AG04450 (cell line): ENCODE data around the gene TBL1Y. TPM values are rescaled to one million over a fixed set of nuclear protein-coding genes. Genes with fewer than 3 reads are reported as not detected.
A peak's percentile ranks its signal among the peaks of the same experiment; 100 is the strongest.
"Not testable (repeated sequence)": the region's sequence is repeated elsewhere in the genome, so short reads cannot be mapped to it uniquely, and the experiment has no call there.

Experiments
- CTCF ChIA-PET: fragments of 300-600, 350-600 bp; formaldehyde crosslinking; extraction: SDS; loops from one replicate; lab custom pipeline; 2022; ENCODE audit warnings: antibody characterized with exemption, inconsistent platforms; lab: Charles Lee
- POLR2A ChIA-PET: fragments of 350-600 bp; formaldehyde crosslinking; extraction: SDS; loops from one replicate; lab custom pipeline; 2021; ENCODE audit warnings: antibody characterized with exemption, inconsistent platforms; lab: Yijun Ruan, JAX
- DNase-seq: peaks from one replicate; pipeline ENCODE4 v3.0.0-alpha.2; 2011; ENCODE audit warnings: low read depth, low spot score
- H3K27ac ChIP-seq: one replicate; pipeline ENCODE4 v1.5.1; 2012; ENCODE audit warnings: low read depth, low read length, control low read depth
- H3K27me3 ChIP-seq: one replicate; pipeline ENCODE4 v1.6.0; 2012; ENCODE audit warnings: low read length; ENCODE audit not compliant: control insufficient read depth, insufficient read depth
- H3K4me3 ChIP-seq: 2 replicates; pipeline ENCODE4 v1.5.1; 2011; ENCODE audit warnings: mild to moderate bottlenecking, low read depth, low read length, control low read depth
- H3K9me3 ChIP-seq: 2 replicates; pipeline ENCODE4 v1.5.1; 2012; ENCODE audit warnings: low read length; ENCODE audit not compliant: control insufficient read depth, insufficient read depth
- CTCF ChIP-seq: IDR thresholded peaks from 2 replicates; pipeline ENCODE4 v1.5.1; 2011; ENCODE audit warnings: low read depth, low read length, control low read depth, inconsistent platforms
- polyA plus RNA-seq: library from polyadenylated mRNA; depleted of rRNA; stranded (reverse); fragments of >200 nt; gene quantifications from 2 replicates; pipeline ENCODE4 v1.2.3, GENCODE V29; 2011

TBL1Y gene
- polyA plus RNA-seq, 1 experiment = not detected

DNA sequence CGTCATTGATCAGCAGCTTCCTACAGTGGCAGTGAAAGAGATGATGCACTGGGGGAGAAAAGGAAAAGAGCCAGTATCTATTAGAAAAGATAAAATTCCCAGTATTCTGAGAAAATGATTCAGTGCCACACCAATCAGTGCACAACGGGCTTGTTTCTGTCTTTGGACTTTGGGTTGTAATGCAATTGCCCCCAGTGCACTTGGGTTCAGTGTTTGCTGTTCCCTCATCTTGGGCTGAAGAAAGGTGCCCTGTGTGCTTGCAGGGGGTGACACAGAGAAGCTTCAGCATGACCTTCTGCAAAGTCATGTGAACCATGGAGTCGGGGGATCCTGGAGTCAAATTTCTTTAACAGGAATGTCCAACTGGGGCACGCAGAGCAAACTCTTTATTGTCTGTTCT is 131.5 kb downstream of the TBL1Y start:
- Histone ChIP-seq H3K27ac (no peak overlapping the region), H3K9me3 (no peaks in the 10 kb centered on the region; the same call in 1 of the 2 replicates), H3K4me3 (no peak overlapping the region), H3K27me3 (no peaks in the 10 kb centered on the region)
- TF ChIP-seq CTCF = no peak
- no peak for DNase-seq
- POLR2A ChIA-PET = no interaction called here
- CTCF ChIA-PET = no interaction called here

GRCh38 chrY:7052461-7052860 is 142.0 kb downstream of the TBL1Y start:
- H3K9me3 ChIP-seq, POLR2A ChIA-PET, H3K4me3 ChIP-seq, DNase-seq, H3K27me3 ChIP-seq, CTCF ChIA-PET, H3K27ac ChIP-seq: not testable (repeated sequence)

DNA sequence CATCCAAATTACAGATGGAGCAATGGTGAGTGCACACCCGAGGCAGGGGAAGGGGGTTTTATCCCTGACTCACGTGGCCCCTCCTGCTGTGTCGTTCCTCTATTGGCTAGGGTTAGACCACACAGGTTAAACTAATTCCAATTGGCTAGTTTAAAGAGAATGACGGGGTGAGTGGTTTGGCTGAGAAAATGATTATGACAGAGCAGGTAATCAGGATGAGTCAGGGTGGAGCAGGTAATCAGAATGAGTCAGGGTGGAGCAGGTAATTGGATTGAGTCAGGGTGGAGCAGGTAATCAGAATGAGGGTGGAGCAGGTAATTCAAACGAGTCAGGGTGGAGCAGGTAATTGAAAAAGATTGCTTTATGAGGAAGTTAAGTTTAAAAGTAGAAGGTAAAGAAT is 146.4 kb downstream of the TBL1Y start:
- ChIA-PET CTCF (no interaction called here), POLR2A (no interaction called here)
- no peak for DNase-seq
- Histone ChIP-seq H3K9me3 (no peaks in the 10 kb centered on the region), H3K4me3 (no peak overlapping the region), H3K27me3 (no peaks in the 10 kb centered on the region), H3K27ac (no peak overlapping the region)
- no peak for TF ChIP-seq CTCF

DNA sequence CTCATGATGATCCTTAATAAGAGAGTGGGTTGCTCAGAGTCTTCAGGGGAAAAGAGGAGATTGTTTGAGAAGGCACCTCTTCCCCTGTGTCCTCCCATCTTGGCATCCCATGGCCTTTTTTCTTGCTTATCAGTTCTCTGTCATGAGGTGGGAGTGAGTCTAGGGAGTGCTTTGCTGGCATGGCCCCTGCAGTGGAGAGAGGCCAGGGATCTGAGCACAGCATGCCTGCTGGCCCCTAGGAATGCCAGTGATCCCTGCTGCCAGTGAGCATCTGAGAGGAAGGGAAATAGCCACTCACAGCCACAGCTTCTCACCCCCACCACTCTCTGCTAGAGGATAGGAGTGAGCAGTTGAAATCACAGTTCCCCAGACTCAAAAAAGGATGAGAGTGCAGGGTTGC is 168.2 kb downstream of the TBL1Y start:
- POLR2A ChIA-PET = no interaction called here
- no peak for TF ChIP-seq CTCF
- no peak for DNase-seq
- Histone ChIP-seq H3K9me3 (no peaks in the 10 kb centered on the region), H3K27ac (no peak overlapping the region), H3K27me3 (no peaks in the 10 kb centered on the region), H3K4me3 (no peak overlapping the region)
- CTCF ChIA-PET = no interaction called here

GRCh38 chrY:7080548-7080947 is 170.1 kb downstream of the TBL1Y start:
- CTCF ChIA-PET, H3K27ac ChIP-seq, POLR2A ChIA-PET, H3K4me3 ChIP-seq, H3K27me3 ChIP-seq, H3K9me3 ChIP-seq, DNase-seq: not testable (repeated sequence)

- Histone ChIP-seq H3K4me3 (no peak overlapping the region), H3K27me3 (no peaks in the 10 kb centered on the region), H3K27ac (no peak overlapping the region), H3K9me3 (no peaks in the 10 kb centered on the region)
- ChIA-PET POLR2A (no interaction called here), CTCF (interaction anchor here (0.6 to 1.3 kb wide), 4 partner anchors 9 to 122 kb away, joined by 3 to 4 read pairs (median 3); no protein-coding TSS in a partner anchor)
- TF ChIP-seq CTCF = peak; percentile 57
- peak; percentile 0 for DNase-seq
These were observed 175.1 kb downstream of the TBL1Y start for GRCh38 chrY:7085606-7086005.
